Astrocyte (in vitro differentiated cells and primary cell): ENCODE measurements around the gene DKKL1. TPM values are rescaled to one million over a fixed set of nuclear protein-coding genes. Genes with fewer than 3 reads are reported as not detected.
A peak's percentile ranks its signal among the peaks of the same experiment; 100 is the strongest.

Source experiments
- DNase-seq: peaks from one replicate; pipeline ENCODE4 v3.0.0-alpha.2; 2010; ENCODE audit warnings: low read depth
- FAIRE-seq: peaks from 2 replicates; lab custom pipeline; 2011; peaks lifted over from hg19 to GRCh38; lab: Jason Lieb, UNC
- H2AFZ ChIP-seq: 2 replicates; pipeline ENCODE4 v1.6.0; 2012; ENCODE audit warnings: low read depth, low read length, inconsistent platforms
- H3K27ac ChIP-seq: 2 replicates; pipeline ENCODE4 v1.5.1; 2011; ENCODE audit warnings: low read depth, low read length, inconsistent platforms
- H3K27me3 ChIP-seq: 2 replicates; pipeline ENCODE4 v1.6.0; 2011; ENCODE audit warnings: low read length, inconsistent platforms; ENCODE audit not compliant: insufficient read depth
- H3K36me3 ChIP-seq: 2 replicates; pipeline ENCODE4 v1.5.1; 2011; ENCODE audit warnings: low read length, inconsistent platforms; ENCODE audit not compliant: insufficient read depth
- H3K4me1 ChIP-seq: 2 replicates; pipeline ENCODE4 v1.5.1; 2011; ENCODE audit warnings: low read length, inconsistent platforms; ENCODE audit not compliant: insufficient read depth
- H3K4me2 ChIP-seq: 2 replicates; pipeline ENCODE4 v1.6.0; 2012; ENCODE audit warnings: low read length, inconsistent platforms
- H3K4me3 ChIP-seq: 2 replicates; pipeline ENCODE4 v1.5.1; 2011; ENCODE audit warnings: low read depth, mild to moderate bottlenecking, low read length, inconsistent platforms; ENCODE audit not compliant: insufficient read depth
- H3K79me2 ChIP-seq: 2 replicates; pipeline ENCODE4 v1.6.0; 2012; ENCODE audit warnings: mild to moderate bottlenecking, low read length, inconsistent platforms; ENCODE audit not compliant: insufficient read depth
- H3K9ac ChIP-seq: 2 replicates; pipeline ENCODE4 v1.6.0; 2012; ENCODE audit warnings: mild to moderate bottlenecking, low read length, inconsistent platforms
- H3K9me3 ChIP-seq: 2 replicates; pipeline ENCODE4 v1.5.1; 2012; ENCODE audit warnings: low read depth, mild to moderate bottlenecking, low read length, inconsistent platforms; ENCODE audit not compliant: insufficient read depth
- H4K20me1 ChIP-seq: 2 replicates; pipeline ENCODE4 v1.6.0; 2012; ENCODE audit warnings: low read length, inconsistent platforms; ENCODE audit not compliant: insufficient read depth
- H3K27ac Mint-ChIP-seq: one replicate; pipeline ENCODE4 v1.8.0; 2021; ENCODE audit warnings: mild to moderate bottlenecking, mixed read lengths; ENCODE audit not compliant: unreplicated experiment
- H3K27me3 Mint-ChIP-seq: one replicate; pipeline ENCODE4 v1.8.0; 2021; ENCODE audit warnings: low read depth, mixed read lengths; ENCODE audit not compliant: unreplicated experiment
- H3K36me3 Mint-ChIP-seq: one replicate; pipeline ENCODE4 v1.8.0; 2021; ENCODE audit warnings: low read depth, mixed read lengths; ENCODE audit not compliant: unreplicated experiment
- H3K4me1 Mint-ChIP-seq: one replicate; pipeline ENCODE4 v1.8.0; 2021; ENCODE audit warnings: low read depth, mixed read lengths; ENCODE audit not compliant: unreplicated experiment
- H3K4me3 Mint-ChIP-seq: one replicate; pipeline ENCODE4 v1.8.0; 2021; ENCODE audit warnings: mild to moderate bottlenecking, moderate library complexity, mixed read lengths; ENCODE audit not compliant: unreplicated experiment
- H3K9me3 Mint-ChIP-seq: one replicate; pipeline ENCODE4 v1.8.0; 2021; ENCODE audit warnings: mild to moderate bottlenecking, mixed read lengths; ENCODE audit not compliant: unreplicated experiment
- CTCF ChIP-seq: IDR thresholded peaks from 2 replicates; pipeline ENCODE4 v1.5.1; 2011; ENCODE audit warnings: low read depth, mild to moderate bottlenecking, inconsistent platforms, low read length, moderate library complexity; ENCODE audit not compliant: insufficient read depth
- EZH2 ChIP-seq: IDR thresholded peaks from 2 replicates; pipeline ENCODE4 v1.6.1; 2012; ENCODE audit warnings: mild to moderate bottlenecking, low read length, inconsistent platforms; ENCODE audit not compliant: insufficient read depth
- total RNA-seq: library from RNA; stranded (reverse); gene quantifications from 2 replicates; pipeline ENCODE4 v1.2.1, GENCODE V29; 2021

DKKL1 gene
- total RNA-seq, 1 donor from 2014 or later = 1.1 TPM

GRCh38 chr19:49421039-49421877, 57.6 kb downstream of the DKKL1 start:
- peaks cover 7% of the 10 kb centered on the region for H4K20me1 ChIP-seq
- Mint-ChIP-seq H3K4me1 (peaks cover 4% of the 10 kb centered on the region), H3K36me3 (peaks cover 3% of the 10 kb centered on the region), H3K27me3 (peaks cover 90% of the 10 kb centered on the region), H3K27ac (no peak overlapping the region), H3K4me3 (peak overlapping the region; percentile 27), H3K9me3 (no peaks in the 10 kb centered on the region)
- DNase-seq (peak; percentile 18), FAIRE-seq (no peak)
- TF ChIP-seq EZH2 (no peak), CTCF (no peak)
- H3K4me1 ChIP-seq = peaks cover 4% of the 10 kb centered on the region
- H3K27me3 ChIP-seq = peaks cover 88% of the 10 kb centered on the region
- H3K36me3 ChIP-seq = no peaks in the 10 kb centered on the region
- no peaks in the 10 kb centered on the region for H3K79me2 ChIP-seq
- peak overlapping the region; percentile 25 for H3K4me2 ChIP-seq
- no peak overlapping the region for H2AFZ ChIP-seq
- no peaks in the 10 kb centered on the region for H3K9me3 ChIP-seq
- no peak overlapping the region for H3K27ac ChIP-seq
- H3K9ac ChIP-seq = no peak overlapping the region
- no peak overlapping the region for H3K4me3 ChIP-seq

GRCh38 chr19:49421878-49422202, 58.2 kb downstream of the DKKL1 start:
- no peak overlapping the region for H3K4me2 ChIP-seq

More at GRCh38 chr19:49421878-49422202, 58.2 kb downstream of the DKKL1 start:
- H3K9me3 ChIP-seq = no peaks in the 10 kb centered on the region
- no peaks in the 10 kb centered on the region for H3K9me3 Mint-ChIP-seq
- H3K9ac ChIP-seq = no peak overlapping the region
- FAIRE-seq = no peak
- H3K4me3 ChIP-seq = no peak overlapping the region
- H3K4me1 ChIP-seq = peaks cover 4% of the 10 kb centered on the region
- no peak overlapping the region for H3K27ac ChIP-seq
- H3K4me1 Mint-ChIP-seq = peaks cover 4% of the 10 kb centered on the region
- no peak overlapping the region for H3K4me3 Mint-ChIP-seq
- H3K36me3 ChIP-seq = no peaks in the 10 kb centered on the region
- peaks cover 3% of the 10 kb centered on the region for H3K36me3 Mint-ChIP-seq
- peaks cover 7% of the 10 kb centered on the region for H4K20me1 ChIP-seq
- H3K79me2 ChIP-seq = no peaks in the 10 kb centered on the region
- H3K27me3 ChIP-seq = peaks cover 94% of the 10 kb centered on the region
- H3K27me3 Mint-ChIP-seq = peaks cover 90% of the 10 kb centered on the region
- DNase-seq = no peak
- H2AFZ ChIP-seq = no peak overlapping the region
- TF ChIP-seq CTCF (no peak), EZH2 (no peak)
- H3K27ac Mint-ChIP-seq = no peak overlapping the region
